ENCODE measurements around the gene ACER1.
A peak's percentile ranks its signal among the peaks of the same experiment; 100 is the strongest.
"Not testable (repeated sequence)": the region's sequence is repeated elsewhere in the genome, so short reads cannot be mapped to it uniquely, and the experiment has no call there.

ACER1 gene

DNA sequence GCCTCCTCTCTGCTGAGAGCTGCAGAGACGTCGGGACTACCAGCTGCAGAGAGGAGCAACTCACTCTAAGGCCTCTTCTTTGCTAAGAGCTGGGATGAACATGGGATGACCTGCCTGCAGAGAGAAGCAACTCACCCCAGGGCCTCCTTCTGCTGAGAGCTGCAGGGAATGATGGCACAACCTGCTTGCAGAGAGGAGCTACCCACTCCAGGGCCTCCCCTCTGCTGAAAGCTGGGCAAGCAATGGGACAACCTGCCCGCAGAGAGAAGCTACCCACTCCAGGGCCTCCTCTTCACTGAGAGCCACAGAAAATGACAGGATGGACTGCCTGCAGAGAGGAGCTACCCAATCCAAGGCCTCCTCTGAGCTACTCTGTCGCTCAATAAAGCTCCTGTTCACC lies 46.7 kb downstream of the ACER1 start:
- no peak for DNase-seq

DNA sequence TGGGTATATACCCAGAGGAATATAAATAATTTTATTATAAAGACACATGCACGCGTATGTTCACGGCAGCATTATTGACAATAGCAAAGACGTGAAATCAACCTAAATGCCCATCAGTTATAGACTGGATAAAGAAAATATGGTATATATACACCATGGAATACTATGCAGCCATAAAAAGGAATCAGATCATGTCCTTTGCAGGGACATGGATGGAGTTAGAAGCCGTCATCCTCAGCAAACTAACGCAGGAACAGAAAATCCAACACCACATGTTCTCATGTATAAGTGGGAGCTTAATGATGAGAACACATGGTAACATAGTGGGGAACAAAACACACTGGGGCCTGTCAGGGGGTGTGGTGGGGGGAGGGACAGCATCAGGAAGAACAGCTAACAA lies 51.0 kb downstream of the ACER1 start:
- not testable (repeated sequence) for DNase-seq

DNA sequence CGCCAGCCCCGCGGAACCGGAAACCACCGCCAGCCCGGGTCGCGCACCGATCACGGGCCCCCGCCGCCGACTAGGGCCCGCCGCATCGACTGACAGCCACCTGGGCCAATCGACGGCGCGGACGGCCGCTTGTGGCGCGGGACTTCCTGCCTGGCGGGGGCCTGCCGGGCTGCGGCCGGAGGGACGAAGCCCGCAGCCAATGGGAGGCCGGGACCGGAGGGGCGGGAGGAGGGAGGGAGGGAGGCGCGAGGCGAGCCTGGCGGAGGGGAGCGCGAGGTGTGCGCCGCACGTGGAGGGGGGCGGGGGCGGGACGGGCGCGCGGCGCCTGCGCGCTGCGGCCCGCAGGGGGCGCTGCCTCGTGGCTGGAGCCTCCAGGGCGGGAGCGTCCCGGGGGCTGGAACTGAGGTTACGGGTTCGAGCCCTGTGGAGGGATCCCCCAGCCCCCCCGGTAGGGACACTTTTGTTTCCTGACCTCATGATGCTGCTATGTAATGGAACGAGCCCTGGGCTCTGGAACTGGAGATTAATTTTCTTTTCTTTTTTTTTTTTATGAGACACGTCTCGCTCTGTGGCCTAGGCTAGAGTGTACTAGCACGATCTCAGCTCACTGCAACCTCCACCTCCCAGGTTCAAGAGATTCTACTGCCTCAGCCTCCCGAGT lies 53.4 kb downstream of the ACER1 start, which contains the start of gene MLLT1:
Gene MLLT1 (minus strand): TSS at position 45 of the 661 bp plus-strand sequence. CDS start 191 bp downstream, outside the sequence.
- DNase-seq: peak; percentile 92

DNA sequence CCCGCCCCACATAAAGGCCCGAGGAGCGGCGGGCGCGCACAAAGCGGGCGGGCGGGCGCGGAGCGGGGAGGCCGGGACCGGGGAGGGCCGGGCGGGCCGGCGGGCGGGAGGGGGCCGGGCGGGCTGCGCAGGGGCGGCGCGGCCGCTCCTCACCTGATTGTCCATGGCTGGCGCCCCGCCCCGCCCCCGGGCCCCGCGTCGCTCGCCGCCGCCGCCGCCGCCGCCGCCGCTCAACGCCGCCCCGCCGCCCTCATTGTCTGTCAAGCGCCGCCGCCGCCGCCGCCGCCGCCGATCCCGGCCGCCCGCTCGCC lies 53.8 kb downstream of the ACER1 start:
- peak; percentile 44 for DNase-seq

DNA sequence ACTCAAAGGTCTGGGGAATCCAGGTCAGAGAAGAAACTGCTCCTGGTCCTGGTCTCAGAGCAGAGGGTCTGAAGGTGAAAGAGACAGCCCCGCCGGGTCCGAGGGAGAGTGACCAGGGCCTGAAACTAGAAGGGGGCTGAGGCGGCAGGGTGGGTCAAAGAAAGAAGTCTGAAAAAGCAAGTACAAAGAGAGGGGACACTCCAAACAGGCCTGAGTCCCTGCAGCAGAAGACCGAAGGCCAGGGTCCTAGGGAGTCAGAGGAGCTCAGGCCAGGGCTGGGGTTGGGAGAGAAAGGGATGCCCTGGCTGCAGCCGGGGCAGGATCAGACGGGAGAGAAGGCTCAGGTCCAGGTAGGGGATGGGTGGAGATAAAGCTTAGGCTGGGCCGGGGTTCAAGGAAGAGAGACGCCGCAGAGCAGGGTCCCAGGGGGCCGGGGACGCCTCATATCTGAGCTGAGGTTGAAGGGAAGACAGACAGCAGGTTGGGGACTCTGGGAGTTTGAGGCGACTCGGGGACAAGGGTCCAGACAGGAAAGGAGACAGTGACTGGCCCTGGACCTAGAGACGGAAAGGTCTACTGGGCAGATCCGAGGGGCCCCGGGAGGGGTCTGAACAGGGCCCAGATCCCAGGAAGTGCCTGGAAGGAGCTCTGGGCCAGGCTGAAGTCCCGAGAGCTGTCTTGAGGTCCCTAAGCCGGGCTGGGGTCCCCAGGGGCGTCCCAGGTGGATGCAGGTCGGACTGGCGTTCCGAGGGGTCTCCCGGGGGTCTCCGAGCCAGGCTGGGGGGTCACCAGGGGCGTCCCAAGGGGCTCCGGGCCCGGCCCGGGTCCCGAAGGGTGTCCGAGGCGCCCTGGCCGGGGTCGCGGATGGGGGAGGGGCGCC lies 54.4 kb downstream of the ACER1 start:
- no peak for DNase-seq

DNA sequence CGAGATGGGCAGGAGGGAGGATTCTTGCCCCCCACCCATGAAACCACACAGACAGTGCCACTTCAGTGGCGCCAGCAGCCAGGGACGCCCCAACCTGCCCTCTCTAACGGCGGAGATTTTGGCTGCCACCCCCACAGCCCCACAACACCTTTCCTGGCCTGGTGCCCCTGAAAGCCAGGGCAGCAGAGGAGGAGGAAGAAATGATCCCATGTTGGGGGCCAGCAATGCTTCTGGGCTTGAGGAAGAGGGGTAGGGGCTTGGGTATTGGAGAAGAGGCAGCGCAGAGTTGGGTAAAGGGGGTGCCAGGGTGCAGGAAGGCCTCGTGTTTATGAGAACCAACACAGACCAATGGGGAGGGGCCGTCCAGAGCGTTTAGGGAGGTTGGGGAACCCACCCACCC lies 55.4 kb downstream of the ACER1 start:
- DNase-seq: no peak

DNA sequence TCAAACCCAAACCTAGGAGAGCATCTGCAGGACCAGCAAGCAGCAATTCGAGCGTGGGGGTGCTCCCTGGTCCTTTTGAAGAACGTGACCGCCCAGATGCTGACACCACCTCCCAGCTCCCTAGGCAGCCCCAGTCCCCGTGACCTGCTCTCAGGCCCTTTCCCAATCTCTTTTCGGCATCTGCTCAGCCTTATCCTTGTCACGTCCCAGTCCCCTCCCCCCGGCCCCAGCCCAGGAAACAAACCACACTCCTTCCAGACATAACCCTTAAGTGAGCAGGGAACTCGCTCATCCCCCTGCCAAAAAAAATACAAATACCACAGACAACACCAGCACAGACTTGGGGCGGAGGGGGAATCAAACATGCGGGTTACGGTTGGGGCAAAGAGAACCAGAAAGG lies 57.0 kb downstream of the ACER1 start:
- no peak for DNase-seq

DNA sequence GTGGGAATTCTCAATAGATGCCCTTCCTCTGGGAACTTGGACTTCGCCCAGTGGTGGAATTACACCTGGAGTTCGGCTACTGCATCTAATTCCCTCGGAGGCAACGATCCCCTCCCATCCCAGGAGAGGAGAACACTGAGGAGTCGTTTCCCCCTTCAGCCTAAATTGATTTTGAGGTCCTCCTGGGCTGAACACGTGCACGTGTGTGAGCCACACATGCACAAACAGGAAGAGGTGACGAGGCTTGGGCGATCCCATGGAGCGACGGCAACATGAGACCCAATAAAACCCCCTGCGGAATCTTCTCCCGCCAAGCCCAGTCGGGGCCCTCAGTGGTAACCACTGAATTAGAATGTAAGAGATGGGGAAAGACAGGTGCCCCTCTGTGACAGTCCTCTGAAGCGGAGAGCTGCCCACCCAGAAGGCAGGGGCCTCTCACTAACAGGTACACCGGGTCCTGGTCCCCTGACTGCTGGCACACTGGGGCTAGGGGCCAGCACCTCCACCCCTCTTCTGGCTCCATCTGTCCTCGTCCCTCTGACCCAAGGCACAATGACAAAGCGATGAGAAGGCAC lies 58.2 kb downstream of the ACER1 start:
- DNase-seq: no peak

DNA sequence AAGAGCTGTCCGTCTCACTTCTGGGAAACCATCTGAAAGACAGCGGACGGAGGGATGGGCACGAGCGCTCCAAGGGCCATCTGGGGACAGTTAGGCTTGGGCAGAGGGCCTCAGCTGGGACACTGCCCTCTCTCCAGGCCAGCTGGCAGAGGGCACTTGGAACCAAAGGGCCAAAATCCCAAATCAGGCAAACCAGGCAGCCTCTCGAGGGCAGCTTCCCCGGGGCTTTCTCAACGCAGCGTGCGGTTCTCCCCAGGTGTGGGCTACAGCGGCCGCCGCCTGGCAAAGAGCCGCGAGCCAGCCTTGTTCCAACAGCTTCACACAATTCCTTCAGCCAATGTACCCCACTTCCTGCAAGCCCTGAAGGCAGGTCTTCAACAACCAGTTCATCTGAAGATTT lies 58.7 kb downstream of the ACER1 start:
- no peak for DNase-seq

DNA sequence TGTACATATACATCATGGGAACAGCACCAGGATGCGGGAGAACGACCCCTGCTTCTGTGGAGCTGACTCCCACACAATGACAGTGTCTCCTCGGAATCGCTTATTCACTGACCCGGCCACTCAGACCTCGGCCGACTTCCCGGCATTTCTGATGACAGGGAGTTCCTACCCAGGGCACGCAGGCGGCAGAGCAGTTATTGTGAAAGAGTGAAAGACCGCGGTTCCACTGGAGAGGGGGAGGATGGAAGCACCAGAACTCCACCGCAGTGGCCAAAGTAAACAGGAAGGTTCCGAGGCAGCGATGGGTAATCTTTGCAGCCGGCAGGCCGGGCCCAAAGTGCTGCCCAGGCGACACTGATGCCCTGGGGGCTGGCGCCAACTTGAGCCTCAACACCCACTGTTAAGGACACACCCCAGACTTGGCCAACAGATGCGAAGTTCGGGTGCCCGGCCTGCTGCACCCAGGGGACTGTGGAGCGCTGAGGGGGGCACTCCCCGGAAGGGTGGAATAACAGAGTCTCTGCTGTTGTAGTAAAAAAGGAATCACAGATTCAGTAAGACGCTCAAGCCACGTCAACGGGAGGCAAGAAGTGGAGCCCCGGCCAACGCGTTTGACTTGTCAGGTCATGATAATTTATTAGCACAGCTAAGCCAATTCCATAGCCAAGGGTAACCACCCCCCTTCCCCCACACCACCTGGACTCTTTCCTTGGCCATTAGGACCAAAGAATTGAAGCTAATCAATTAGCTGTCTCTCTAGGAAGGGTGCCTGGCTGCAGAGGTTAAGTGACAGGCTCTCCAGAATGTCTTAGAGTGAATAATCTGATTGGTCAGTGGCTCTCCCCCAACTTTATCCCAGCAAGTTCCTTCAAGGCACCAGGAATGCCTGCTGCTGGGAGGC lies 59.5 kb downstream of the ACER1 start:
- DNase-seq: no peak

DNA sequence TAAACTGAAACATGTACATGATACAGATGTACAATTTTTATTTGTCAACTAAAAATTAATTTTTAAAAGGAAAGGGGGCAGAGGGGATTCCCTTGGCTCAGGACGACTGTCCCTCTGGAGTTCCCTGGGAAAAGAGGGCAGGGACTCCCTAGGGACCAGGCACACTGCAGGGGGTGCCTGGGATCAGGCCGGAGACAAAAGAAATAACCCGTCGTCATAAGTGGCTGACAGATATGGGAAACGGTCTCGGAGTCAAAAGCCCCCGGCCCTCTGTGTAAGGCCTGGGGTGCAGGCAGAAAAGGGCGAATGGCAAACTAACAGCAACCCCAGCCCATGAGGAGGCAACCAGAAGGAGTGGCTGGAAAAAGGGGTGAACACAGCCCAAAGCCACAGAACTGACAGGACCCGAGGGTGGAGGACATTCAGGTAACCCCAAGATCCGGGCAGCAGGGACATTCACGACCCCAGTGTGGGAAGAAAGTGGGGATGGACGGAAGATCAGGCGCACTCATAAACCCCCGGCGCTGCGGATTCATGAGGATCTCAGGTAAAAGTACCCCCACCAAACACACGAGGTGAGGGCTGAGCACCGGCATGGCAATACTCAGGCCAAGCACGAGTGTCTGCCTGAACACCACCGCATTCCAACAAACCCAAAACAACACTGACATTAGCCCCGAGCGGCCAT lies 60.4 kb downstream of the ACER1 start:
- DNase-seq: no peak

DNA sequence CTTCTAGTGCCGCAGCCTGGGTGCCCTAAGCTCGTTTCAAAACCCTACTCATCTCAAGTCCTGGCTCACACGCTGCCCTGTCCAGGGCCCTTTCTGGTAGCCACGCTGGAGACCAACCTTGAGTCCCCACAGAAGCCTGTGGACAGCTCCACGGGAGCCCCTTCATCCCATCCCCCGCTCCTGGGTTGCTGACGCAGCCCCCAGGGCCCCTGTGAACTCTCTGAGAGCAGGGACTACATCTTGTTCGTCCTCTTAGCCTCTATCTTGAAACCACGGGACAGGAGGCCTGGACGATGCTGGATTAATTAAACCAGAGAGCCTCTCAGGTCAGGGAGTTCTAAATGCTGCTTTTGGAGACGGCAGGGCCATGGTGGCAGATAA lies 61.0 kb downstream of the ACER1 start:
- DNase-seq: no peak

DNA sequence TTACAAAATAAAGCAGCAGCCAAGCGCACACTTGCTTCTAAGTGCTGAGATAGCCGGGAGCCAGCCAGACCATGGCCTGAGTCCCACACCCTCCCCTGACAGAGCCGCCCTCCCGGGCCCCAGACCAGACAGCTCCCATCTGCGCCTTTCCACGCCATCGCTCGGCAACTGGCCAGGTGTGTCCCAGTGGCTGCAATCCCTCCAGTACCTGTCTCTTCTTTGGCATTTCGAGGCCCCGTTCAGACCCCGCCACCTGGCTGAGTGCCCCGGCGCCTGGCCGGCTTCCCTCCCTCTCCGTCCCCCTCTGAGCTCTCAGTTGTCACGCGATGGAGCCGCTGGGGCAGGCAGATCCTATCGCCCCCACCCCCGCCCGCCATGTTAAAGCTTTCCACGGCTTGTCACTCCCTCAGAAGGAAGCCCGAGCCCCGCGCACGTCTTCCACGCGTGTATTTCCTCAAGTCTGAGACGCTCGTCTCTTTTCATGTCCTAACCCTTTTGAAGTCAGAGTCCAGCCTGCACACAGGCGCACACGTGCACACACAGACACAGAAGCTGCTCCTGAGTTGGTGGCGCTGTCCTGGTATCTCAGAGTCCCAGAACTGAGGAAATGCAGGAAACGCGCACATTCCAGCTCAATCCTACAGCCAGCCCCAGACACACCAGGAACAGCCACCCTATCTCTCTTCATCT lies 61.5 kb downstream of the ACER1 start:
- DNase-seq: no peak

DNA sequence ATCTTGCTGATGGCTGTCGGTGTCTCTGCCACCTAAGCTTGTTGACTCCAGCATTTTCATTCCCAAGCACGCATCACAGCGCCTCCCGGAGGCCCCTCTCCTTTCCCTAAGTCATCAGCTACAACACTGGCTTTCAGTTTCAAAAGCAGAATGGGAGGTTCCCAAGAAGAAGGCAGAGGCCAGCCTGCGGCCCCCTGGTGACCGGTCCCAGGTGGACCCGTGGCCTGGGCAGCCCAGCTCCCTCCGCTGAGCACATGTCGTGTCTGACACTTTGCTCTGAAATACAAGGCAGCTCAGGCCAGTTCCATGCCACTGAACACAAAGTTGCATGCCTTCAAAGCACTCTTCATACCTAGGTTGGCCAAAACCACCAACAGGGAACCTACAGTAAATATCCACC lies 62.2 kb downstream of the ACER1 start:
- DNase-seq: no peak

DNA sequence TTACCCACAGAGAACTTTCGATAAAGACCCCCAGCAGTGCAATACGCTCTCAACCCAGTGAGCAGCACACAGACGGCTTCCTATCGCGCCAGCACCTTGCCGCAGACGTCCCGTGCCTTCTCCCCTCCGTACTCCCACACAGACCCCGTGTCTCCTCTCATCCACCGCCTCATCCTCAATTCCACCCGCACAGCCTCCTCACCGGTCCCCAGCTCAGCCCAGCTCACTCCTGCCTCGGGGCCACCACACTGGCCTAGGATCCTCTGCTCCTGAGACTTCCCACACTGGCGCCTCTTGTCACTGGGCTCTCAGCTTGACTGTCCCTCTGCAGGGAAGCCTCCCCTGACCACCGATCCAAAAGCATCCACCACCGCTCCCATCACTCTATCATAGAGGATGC lies 62.6 kb downstream of the ACER1 start:
- no peak for DNase-seq

DNA sequence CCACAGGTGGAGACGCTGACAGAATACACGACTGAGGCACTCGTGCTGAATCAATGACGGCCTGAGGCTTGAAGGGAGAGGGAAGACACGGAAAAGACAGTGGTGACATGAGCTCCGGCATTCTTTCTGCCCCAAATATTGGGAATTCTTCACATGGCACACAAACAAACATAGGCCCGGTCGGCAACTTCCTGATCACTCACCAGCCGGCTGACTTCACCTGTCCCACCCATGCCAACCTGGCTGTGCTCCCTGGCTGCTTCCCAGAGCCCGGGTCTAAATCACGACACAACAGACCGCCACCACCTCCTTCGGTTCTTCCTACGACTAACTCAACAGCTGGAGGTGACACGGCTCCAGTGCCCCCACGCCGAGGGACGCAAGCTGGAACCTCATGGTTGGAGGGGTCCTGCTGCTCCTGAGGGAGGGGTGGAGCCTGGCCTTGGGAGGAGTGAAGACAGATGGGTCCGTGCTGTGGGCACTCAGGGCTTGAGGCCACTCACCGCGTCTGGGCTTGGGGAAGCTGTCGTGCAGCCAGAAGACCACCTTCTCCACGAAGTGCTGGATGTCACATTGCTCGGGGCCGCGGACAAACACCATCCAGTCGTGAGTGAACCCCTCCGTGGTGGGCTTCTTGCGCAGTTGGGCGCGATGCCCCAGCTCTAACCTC lies 63.2 kb downstream of the ACER1 start:
- no peak for DNase-seq

DNA sequence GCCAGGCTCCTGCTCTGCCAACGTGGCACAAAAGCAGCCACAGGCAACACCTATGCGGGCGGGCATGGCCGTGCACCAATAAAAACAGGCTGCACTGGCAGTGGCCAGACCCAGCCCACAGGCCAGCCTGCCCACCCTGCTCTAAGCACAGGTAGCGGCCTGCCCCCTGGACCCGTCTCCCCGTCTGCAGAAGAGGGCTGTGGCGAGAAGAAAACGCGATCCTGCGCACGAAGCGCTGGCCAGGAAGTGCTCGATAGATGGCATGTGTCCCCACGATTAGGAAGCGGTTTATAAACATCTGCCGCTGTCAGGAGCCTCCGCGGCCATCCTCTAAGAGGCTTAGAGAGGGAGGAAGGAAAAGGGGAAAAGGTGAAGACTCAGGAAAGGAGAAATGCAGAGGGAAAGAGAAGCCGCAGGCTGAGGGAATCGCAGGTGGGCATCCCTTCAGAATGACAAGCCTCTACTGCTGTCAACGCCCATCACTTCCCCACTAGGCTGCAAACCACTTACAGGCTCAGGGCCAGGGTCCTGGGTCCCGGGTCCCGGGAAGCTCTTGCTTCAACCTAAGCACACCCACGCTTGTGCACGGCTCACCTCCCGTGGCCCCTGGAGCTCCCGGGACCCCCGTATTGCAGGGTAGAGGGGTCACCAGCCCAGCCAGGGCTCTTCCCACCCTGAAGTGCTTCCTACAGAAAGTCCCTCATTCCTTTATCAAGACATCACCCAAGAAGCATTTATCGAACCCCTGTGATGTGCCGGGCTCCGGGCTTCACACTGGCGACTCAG lies 64.1 kb downstream of the ACER1 start:
- no peak for DNase-seq

DNA sequence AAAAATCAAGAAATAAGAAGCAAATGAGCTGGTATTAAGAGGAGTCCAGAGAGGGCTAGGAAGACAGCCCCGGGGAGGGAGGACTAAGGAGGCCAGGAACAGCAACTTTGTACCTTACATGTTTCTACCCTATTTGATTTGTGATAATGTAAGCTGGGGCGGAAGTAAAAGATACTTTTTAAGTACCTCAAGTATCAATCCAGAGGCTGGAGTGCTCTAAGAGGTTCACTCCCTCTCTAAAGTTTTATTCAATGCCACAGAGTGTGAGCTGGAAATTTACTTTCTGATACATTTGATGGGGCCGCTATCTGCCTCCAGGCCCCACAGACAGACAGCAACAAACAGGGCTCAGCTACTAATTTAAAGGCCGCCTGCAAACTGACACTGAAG lies 65.0 kb downstream of the ACER1 start:
- DNase-seq: no peak

DNA sequence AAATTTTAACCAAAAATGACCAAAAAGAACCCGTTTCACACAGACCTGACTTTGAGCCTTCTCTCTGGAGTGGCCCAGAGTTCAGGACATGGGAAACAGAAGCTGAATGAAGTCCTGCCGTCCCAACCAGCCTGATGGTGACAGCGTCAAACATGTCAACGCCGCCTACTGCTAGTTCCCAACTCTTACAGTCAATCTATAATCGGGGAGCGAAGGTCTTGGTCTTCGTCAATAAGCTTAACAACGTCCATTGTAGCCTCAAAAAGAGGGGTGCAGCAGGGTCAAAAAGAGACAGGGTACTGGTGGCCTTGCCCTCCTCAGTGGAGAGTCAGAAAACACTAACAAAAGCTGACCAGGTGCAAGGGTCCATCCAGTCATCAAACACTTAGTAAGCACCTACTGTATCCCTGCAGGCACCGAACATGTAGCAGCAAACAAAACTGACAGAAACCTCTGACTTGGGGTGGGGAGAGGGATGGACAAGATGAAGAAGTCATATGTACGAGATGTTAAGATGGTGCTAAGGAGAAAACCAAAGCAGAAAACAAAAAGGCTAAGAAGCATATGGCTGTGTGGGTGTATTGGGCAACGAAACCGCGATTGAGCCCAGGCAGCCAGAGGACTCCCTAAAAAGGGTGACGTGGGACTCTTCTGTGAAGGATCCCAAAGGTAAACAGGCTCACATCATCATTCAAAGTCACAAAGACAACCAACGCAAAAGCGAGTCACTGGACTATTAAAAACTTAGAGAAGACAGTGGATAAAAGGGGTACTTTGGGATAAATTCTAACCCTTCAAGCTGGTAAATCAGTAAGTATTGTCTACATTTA lies 65.6 kb downstream of the ACER1 start:
- DNase-seq: no peak

DNA sequence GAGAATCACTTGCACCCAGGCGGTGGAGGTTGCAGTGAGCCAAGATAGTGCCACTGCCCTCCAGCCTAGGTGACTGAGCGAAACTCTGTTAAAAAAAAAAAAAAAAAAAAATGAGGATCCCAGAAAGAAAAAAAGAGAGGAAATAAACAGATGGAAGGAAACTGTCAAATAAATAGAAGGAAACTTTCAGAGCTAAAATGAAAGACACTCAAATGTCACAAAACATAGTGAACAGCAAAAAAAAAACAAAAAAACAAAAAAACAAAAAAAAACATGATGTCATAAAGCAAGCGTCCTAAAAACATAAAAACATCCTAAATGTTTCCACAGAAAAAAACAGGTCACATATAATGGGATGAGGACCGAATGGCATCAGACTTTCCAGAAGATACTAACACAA lies 68.6 kb downstream of the ACER1 start:
- no peak for DNase-seq
